HCT116 (cell line): ENCODE measurements around the gene DOCK7.

Experiments
- ATF3 ChIP-seq: IDR thresholded peaks from 2 replicates; pipeline ENCODE4 v1.6.1; 2012
- CTCF ChIP-seq, 3 experiments: fragments of 200-600 bp in 1 of 3; sonication (generic) in 1 of 3; IDR thresholded peaks in 2 of 3; conservative IDR thresholded peaks in 1 of 3; 2 replicates each; pipeline ENCODE4 v1.5.1; 2012 to 2017; ENCODE audit warnings: low read depth in 2 of 3, low read length in 2 of 3, antibody characterized with exemption in 1 of 3, borderline replicate concordance in 1 of 3, control low read depth in 1 of 3, mild to moderate bottlenecking in 1 of 3, mixed read lengths in 1 of 3, mixed run types in 1 of 3, moderate library complexity in 1 of 3; ENCODE audit not compliant: insufficient read depth in 1 of 3
- EZH2 ChIP-seq: fragments of 200-600 bp; sonication (generic); IDR thresholded peaks from 2 replicates; pipeline ENCODE4 v1.6.1; 2017; ENCODE audit warnings: antibody characterized with exemption, mixed run types
- JUND ChIP-seq: IDR thresholded peaks from 2 replicates; pipeline ENCODE4 v1.6.1; 2012
- POLR2A ChIP-seq: IDR thresholded peaks from 2 replicates; pipeline ENCODE4 v1.7.0; 2011; ENCODE audit warnings: borderline replicate concordance; ENCODE audit not compliant: insufficient read depth, insufficient read length; ENCODE audit errors: extremely low read depth
- POLR2AphosphoS5 ChIP-seq: IDR thresholded peaks from 2 replicates; pipeline ENCODE4 v1.6.1; 2011; ENCODE audit warnings: mild to moderate bottlenecking, low read depth, low read length, moderate library complexity
- SIN3A ChIP-seq: IDR thresholded peaks from 2 replicates; pipeline ENCODE4 v1.6.1; 2012; ENCODE audit warnings: low read depth
- YY1 ChIP-seq: IDR thresholded peaks from 2 replicates; pipeline ENCODE4 v1.6.1; 2011; ENCODE audit warnings: low read length, low read depth, moderate library complexity, mild to moderate bottlenecking; ENCODE audit not compliant: insufficient replicate concordance; ENCODE audit errors: extremely low read depth
- ZNF274 ChIP-seq: fragments of 200-500 bp; sonication (Bioruptor generic); IDR thresholded peaks from 2 replicates; pipeline ENCODE4 v1.6.1; 2014; ENCODE audit warnings: mild to moderate bottlenecking, low read depth, low read length, inconsistent platforms
- TF ChIP-seq, protein P1 (sequence below): IDR thresholded peaks from 2 replicates; pipeline ENCODE4 v1.6.1; 2012
- TF ChIP-seq, protein P2 (sequence below): IDR thresholded peaks from 2 replicates; pipeline ENCODE4 v1.6.1; 2012; ENCODE audit warnings: low read depth

DNA sequence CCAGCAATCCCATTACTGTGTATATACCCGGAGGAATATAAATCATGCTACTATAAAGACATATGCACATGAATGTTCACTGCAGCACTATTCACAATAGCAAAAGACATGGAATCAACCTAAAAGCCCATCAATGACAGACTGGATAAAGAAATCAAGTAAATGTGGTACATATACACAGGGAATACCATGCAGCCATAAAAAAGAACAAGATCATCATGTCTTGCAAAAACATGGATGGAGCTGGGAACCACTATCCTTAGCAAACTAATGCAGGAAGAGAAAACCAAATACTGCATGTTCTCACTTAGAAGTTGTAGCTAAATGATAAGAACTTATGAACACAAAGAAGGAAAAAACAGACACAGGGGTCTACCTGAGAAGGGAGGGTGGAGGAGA is 97.2 kb downstream of the DOCK7 start:
- no peak for TF ChIP-seq POLR2AphosphoS5
- TF ChIP-seq CTCF (IDR thresholded peaks at IDR 0.05 in 2 of 3, conservative IDR thresholded peaks at IDR 0.05 in 1 of 3; ENCODE audit: borderline replicate concordance in 1 of 3, insufficient read depth in 1 of 3, low read depth in 2 of 3, low read length in 2 of 3): no peak
- no peak for TF ChIP-seq POLR2A
- TF ChIP-seq ZNF274: no peak
- TF ChIP-seq, protein P1, sequence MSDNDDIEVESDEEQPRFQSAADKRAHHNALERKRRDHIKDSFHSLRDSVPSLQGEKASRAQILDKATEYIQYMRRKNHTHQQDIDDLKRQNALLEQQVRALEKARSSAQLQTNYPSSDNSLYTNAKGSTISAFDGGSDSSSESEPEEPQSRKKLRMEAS: no peak
- no peak for TF ChIP-seq EZH2
- no peak for TF ChIP-seq SIN3A
- TF ChIP-seq ATF3: no peak
- TF ChIP-seq, protein P2, sequence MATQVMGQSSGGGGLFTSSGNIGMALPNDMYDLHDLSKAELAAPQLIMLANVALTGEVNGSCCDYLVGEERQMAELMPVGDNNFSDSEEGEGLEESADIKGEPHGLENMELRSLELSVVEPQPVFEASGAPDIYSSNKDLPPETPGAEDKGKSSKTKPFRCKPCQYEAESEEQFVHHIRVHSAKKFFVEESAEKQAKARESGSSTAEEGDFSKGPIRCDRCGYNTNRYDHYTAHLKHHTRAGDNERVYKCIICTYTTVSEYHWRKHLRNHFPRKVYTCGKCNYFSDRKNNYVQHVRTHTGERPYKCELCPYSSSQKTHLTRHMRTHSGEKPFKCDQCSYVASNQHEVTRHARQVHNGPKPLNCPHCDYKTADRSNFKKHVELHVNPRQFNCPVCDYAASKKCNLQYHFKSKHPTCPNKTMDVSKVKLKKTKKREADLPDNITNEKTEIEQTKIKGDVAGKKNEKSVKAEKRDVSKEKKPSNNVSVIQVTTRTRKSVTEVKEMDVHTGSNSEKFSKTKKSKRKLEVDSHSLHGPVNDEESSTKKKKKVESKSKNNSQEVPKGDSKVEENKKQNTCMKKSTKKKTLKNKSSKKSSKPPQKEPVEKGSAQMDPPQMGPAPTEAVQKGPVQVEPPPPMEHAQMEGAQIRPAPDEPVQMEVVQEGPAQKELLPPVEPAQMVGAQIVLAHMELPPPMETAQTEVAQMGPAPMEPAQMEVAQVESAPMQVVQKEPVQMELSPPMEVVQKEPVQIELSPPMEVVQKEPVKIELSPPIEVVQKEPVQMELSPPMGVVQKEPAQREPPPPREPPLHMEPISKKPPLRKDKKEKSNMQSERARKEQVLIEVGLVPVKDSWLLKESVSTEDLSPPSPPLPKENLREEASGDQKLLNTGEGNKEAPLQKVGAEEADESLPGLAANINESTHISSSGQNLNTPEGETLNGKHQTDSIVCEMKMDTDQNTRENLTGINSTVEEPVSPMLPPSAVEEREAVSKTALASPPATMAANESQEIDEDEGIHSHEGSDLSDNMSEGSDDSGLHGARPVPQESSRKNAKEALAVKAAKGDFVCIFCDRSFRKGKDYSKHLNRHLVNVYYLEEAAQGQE: no peak
- no peak for TF ChIP-seq YY1
- no peak for TF ChIP-seq JUND
